ENCODE results near the gene AOC2. TPM values are rescaled to one million over a fixed set of nuclear protein-coding genes. Genes with fewer than 3 reads are reported as not detected.

The AOC2 gene
- total and polyA plus RNA-seq, 10 of the 15 experiments (the other 5 are each of a cell fraction or from before 2014, with no cell fraction given): 0.08 to 1.9 (median 0.62) TPM

DNA sequence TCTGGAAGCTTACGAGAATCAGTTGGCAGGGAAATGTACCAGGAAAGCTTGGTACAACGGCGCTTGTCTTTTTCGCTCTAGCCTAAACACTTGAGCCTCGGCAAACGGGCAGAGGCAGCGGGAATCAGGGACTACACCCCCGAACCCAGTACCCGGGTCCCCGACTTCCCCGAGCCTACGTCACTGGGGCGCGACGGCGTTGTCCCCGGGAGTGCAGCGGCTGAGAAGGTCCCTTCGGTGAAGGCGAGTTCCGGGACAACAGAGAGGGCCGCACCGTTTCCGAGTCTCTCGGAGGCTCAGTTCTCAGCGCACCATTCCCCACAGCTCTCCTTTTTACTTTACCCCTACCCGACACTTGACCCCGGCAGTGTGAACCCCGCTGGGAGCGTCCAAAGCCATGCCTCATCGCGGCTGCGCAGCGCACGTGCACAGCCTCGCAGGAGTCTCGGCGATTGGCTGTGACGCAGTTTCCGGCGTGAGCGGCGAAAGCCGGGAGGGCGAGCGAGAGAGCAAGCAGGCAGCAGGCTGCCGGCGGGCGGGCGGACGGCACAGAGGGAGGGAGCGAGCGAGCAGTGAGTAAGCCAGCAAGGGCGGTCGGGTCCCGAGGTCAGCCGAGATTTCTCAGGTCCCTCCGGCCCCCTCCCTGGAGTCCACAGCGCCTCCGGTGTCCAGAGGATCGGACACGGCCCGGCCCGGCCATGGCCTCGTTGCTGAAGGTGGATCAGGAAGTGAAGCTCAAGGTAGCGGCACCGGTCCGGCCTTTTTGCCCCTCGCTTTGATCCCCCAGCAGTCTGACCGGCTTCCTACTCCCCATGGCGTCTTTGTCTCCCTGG is 11.2 kb upstream of the AOC2 start, which contains the start of gene PSME3 (continued):
- peak; percentile 91 for TF ChIP-seq GABPA (IDR thresholded peaks at IDR 0.05; ENCODE audit: low read depth)
- TF ChIP-seq PAX8 (IDR thresholded peaks at IDR 0.05): no peak
- TF ChIP-seq KAT2A (conservative IDR thresholded peaks at IDR 0.05; ENCODE audit: control insufficient read depth, low read depth, low read length): no peak
- peak; percentile 72; the same call in 1 of the 2 replicates for TF ChIP-seq ZNF207 (IDR thresholded peaks at IDR 0.05; ENCODE audit: borderline replicate concordance)
- TF ChIP-seq ZNF217 (IDR thresholded peaks at IDR 0.05): no peak
- no peak for TF ChIP-seq HDAC6 (IDR thresholded peaks at IDR 0.05; ENCODE audit: unreplicated experiment)
- TF ChIP-seq MYC (IDR thresholded peaks at IDR 0.05; ENCODE audit: insufficient read depth, insufficient read length, insufficient replicate concordance, low read length, severe bottlenecking): peak; percentile 99
- 0 out of 2 replicates have a peak, but pooled peaks have one; percentile 27 for TF ChIP-seq PAX5 (IDR thresholded peaks at IDR 0.05; ENCODE audit: borderline replicate concordance, low read depth, low read length)
- TF ChIP-seq MTA3 (IDR thresholded peaks at IDR 0.05; ENCODE audit: borderline replicate concordance, low read length): no peak
- TF ChIP-seq GATAD2B (conservative IDR thresholded peaks at IDR 0.05; ENCODE audit: low read depth): peak; percentile 76
- TF ChIP-seq RAD51 (IDR thresholded peaks at IDR 0.05): peak; percentile 58; the same call in 1 of the 2 replicates
- TF ChIP-seq, protein P1, sequence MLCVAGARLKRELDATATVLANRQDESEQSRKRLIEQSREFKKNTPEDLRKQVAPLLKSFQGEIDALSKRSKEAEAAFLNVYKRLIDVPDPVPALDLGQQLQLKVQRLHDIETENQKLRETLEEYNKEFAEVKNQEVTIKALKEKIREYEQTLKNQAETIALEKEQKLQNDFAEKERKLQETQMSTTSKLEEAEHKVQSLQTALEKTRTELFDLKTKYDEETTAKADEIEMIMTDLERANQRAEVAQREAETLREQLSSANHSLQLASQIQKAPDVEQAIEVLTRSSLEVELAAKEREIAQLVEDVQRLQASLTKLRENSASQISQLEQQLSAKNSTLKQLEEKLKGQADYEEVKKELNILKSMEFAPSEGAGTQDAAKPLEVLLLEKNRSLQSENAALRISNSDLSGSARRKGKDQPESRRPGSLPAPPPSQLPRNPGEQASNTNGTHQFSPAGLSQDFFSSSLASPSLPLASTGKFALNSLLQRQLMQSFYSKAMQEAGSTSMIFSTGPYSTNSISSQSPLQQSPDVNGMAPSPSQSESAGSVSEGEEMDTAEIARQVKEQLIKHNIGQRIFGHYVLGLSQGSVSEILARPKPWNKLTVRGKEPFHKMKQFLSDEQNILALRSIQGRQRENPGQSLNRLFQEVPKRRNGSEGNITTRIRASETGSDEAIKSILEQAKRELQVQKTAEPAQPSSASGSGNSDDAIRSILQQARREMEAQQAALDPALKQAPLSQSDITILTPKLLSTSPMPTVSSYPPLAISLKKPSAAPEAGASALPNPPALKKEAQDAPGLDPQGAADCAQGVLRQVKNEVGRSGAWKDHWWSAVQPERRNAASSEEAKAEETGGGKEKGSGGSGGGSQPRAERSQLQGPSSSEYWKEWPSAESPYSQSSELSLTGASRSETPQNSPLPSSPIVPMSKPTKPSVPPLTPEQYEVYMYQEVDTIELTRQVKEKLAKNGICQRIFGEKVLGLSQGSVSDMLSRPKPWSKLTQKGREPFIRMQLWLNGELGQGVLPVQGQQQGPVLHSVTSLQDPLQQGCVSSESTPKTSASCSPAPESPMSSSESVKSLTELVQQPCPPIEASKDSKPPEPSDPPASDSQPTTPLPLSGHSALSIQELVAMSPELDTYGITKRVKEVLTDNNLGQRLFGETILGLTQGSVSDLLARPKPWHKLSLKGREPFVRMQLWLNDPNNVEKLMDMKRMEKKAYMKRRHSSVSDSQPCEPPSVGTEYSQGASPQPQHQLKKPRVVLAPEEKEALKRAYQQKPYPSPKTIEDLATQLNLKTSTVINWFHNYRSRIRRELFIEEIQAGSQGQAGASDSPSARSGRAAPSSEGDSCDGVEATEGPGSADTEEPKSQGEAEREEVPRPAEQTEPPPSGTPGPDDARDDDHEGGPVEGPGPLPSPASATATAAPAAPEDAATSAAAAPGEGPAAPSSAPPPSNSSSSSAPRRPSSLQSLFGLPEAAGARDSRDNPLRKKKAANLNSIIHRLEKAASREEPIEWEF (IDR thresholded peaks at IDR 0.05; ENCODE audit: insufficient replicate concordance, low read depth, low read length): no peak
- no peak for TF ChIP-seq EED (IDR thresholded peaks at IDR 0.05; ENCODE audit: low read depth)
- no peak for TF ChIP-seq TBL1XR1 (IDR thresholded peaks at IDR 0.05; ENCODE audit: low read depth, low read length)
- TF ChIP-seq MXI1 (IDR thresholded peaks at IDR 0.05; ENCODE audit: low read depth, low read length): peak; percentile 99
- TF ChIP-seq, protein P2, sequence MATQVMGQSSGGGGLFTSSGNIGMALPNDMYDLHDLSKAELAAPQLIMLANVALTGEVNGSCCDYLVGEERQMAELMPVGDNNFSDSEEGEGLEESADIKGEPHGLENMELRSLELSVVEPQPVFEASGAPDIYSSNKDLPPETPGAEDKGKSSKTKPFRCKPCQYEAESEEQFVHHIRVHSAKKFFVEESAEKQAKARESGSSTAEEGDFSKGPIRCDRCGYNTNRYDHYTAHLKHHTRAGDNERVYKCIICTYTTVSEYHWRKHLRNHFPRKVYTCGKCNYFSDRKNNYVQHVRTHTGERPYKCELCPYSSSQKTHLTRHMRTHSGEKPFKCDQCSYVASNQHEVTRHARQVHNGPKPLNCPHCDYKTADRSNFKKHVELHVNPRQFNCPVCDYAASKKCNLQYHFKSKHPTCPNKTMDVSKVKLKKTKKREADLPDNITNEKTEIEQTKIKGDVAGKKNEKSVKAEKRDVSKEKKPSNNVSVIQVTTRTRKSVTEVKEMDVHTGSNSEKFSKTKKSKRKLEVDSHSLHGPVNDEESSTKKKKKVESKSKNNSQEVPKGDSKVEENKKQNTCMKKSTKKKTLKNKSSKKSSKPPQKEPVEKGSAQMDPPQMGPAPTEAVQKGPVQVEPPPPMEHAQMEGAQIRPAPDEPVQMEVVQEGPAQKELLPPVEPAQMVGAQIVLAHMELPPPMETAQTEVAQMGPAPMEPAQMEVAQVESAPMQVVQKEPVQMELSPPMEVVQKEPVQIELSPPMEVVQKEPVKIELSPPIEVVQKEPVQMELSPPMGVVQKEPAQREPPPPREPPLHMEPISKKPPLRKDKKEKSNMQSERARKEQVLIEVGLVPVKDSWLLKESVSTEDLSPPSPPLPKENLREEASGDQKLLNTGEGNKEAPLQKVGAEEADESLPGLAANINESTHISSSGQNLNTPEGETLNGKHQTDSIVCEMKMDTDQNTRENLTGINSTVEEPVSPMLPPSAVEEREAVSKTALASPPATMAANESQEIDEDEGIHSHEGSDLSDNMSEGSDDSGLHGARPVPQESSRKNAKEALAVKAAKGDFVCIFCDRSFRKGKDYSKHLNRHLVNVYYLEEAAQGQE (IDR thresholded peaks at IDR 0.05; ENCODE audit: low read depth, low read length): no peak
- TF ChIP-seq CEBPB (IDR thresholded peaks at IDR 0.05; ENCODE audit: borderline replicate concordance in 1 of 2, low read depth in 2 of 2, low read length in 2 of 2): no peak

All from GM12878 (cell line).